Measurements from ENCODE around the gene DAB2IP.
A peak's percentile ranks its signal among the peaks of the same experiment; 100 is the strongest.

DAB2IP gene

DNA sequence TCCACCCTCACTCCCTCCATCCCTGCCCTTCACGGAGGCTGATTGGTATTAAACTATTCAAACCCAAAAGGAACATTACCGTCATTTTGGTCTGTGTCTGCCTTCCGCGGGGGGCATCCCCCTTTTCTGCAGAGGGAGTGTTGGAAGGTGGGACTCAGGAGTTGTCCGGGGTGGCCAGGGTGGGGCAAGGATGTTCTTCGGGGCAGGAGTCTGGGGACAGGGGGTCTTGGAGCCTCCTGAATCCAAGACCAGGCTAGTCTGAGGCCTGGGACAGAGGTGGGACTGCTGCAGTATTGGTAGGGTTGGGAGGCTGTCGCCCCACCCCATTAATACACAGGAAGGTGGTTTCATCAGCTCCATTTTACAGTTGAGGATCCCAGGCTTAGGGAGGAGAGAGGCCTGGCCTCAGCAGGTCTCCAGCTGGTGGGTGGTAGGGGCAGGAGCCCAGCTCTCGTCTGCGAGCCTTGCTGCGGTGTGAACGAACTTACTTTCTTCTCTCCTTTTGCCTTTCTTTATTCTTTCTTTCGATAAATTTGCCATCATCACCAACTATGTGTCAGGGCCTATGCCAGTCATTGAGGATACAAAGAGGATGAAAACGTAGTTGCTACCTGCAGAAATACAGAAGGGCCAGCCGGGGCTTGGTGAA is 33.8 kb downstream of the DAB2IP start:
- no peak for DNase-seq (ENCODE audit: low spot score)

DNA sequence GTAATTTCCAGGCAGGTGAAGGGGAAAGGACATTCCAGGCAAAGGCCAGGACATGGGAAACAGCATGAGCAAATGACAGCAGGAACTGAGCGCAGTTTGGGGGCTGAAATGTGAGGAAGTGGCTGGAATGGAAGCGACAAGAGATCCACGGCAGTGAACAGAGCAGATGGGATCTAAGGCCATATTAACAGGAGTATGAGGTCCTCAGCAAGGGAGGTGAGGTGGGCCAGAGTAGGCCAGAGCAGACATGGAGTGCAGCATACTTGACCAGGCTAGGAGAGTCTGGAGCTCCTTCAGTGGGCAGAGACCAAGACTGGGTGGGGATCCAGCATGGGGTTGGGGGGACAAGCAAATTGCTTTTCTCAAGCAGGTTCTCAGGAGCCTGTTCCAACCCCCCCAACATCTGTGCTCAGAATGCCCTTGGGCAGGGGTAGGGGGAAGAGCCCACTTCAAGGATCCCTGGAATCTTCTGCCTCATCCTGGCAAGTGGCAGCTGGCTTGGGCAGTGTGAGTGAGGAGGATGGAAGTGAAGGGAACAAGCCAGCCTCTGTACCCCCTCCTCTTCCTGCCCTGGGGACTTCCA is 34.5 kb downstream of the DAB2IP start:
- no peak for DNase-seq (ENCODE audit: low spot score)

DNA sequence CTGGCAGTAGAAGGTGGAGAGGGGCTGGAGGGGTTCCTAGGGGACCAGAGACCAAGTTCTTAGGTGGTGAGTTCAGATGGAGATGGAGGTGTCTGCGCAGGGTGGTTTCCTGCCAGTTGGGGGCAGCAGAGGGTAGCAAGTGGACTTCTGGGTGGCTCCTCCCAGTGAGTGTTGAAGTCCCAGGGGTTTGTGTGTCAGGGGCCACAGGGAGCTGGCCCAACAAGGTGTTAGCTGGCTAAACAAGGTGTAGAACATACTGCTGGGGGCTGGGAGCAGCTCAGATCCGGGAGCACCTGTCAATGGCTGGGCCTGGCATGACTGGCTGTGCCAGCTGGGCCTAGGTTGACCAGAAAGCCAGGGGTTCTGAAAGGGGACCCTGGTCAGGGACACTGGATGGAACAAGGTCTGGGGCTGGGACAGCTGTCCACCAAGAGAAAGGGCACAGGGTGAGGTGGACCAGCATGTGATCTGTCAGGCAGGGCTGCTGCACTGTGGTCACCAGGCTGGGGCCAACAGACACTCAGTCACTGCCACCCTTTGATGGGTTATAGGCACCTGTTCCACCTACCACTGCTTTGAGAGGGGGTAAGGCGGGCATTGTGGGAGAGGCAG is 35.6 kb downstream of the DAB2IP start:
- DNase-seq (ENCODE audit: low spot score), result peak; percentile 90

DNA sequence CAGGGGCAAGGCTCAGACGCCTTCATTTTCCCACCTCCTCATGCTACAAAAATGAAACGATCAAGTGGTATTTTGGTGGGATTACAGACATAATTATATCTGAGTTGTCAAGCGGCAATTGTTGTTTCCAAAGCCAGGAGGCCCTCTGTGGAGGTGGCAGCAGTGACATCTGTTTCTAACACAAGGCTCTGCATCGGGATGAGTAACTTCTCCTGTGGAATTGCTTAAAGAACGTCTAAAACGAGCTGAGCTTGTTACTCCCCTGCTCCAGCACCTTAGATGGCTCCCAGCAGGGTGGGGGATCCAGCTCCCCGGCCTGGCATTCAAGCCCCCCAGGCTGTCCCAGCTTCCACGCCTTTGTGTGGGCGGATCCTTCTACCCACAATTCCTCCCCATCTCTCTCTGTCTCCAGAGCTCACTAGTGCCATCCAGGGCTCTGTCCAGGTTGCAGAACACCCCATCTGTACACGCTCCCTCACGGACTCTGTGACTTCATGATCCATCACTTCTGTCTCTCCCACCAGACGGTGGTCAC is 36.8 kb downstream of the DAB2IP start:
- no peak for DNase-seq (ENCODE audit: low spot score)

DNA sequence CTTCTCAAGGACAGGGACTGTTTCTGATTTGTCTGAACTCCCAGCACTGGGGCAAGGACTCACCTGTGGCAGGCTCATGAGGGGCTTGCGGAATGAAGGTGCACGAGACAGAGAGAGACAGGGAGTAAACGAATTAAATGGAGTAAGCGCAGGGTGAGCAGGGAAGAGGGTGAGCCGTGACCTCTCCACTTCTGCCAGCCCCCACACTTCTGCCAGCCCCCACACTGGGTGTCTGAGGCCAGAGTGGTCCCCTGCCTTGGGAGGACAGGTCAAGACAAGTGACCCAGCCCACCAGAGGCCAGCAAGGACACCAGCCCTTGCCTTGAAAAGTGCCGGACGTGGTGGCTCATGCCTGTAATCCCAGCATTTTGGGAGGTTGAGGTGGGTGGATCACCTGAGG is 37.2 kb downstream of the DAB2IP start:
- DNase-seq (ENCODE audit: low spot score), result no peak

DNA sequence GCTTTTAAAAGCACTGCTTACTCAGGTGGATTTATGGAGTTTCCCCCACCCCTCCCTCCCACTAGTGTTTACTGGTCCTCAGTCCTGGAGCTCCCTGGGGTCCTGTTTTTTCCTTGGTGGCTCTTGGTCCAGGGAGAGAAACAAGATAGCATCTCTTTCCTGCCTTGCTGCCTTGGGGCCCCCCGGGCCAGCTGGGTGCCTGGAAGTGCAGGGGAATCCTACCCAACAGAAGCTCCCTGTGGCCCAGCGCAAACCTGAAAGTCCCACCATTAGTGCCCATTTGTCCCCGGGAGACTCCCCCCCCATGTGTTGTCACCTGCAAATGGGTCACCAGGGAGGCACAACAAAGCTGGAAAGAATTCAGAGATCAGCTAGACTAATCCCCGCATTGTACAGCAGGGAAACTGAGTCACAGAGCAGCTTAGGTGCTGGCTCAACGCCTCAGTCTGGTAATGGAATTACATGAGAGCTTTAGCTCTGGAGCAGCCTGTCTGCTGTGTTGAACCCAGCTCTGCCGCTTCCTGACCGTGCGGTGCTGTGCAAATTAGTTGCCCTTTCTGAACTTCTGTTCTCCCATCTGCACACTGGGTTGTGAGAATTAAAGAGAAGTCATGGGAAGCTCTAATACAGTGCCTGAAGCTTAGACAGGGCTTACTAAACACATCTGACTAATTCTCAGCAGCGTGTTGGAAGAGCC is 38.2 kb downstream of the DAB2IP start:
- no peak for DNase-seq (ENCODE audit: low spot score)

DNA sequence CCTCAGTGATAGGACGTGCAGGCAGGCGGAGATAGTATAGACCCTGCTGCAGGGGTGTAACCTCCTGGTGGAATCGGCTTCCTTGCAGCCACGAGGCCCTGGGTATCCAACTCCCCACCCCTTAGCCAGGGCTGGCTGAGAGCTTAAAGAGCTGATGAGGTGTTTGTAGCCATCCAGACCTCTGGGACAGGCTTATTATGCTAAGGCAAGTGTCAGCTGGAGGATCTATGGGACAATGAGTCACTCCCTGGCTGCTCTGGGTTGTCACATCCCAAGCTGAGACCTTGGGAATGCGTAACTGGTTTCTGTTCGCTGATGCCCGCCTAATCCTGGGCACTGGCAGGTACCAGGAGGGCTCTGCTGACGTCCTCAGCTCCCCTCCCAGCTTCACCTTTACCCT is 38.9 kb downstream of the DAB2IP start:
- no peak for DNase-seq (ENCODE audit: low spot score)

DNA sequence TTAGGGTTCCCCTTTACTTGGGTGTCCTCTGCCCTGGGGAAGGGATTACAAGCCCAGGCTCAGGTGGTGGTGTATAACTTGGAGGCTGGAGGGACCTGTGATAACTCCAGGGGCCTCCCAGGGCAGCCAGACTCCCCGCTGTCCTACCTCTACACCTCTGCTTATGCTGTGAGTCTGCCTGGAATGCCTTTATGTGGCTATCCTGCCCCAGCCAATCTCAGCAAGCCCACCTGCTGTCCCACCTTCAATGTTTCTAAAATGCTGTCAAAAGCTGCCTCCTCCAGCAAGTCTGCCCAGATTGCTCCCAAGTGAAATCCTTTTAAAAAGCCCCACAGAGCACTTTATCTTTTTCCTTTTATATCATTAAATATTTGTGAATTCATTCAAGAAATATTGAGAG is 39.3 kb downstream of the DAB2IP start:
- DNase-seq (ENCODE audit: low spot score), result no peak

DNA sequence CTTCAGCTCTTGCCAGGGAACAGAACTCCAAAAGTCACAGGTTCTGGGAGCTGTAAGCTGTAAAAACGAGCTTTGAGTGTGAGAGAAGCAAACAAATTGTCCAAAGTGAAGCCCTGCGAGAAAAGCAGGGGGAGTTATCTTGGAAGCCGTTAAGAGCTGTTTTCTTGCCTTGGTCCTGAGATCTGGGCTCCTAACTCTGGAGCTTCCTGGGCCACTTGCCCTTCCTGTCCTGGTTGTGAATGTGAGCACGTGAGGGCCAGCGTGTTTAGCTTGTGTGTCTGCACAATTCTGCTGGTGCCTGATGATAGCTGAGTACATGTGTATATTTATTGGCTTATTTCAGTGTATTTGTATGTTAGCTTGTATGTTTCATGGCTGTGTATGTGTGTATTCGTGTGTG is 40.5 kb downstream of the DAB2IP start:
- DNase-seq (ENCODE audit: low spot score), result no peak

DNA sequence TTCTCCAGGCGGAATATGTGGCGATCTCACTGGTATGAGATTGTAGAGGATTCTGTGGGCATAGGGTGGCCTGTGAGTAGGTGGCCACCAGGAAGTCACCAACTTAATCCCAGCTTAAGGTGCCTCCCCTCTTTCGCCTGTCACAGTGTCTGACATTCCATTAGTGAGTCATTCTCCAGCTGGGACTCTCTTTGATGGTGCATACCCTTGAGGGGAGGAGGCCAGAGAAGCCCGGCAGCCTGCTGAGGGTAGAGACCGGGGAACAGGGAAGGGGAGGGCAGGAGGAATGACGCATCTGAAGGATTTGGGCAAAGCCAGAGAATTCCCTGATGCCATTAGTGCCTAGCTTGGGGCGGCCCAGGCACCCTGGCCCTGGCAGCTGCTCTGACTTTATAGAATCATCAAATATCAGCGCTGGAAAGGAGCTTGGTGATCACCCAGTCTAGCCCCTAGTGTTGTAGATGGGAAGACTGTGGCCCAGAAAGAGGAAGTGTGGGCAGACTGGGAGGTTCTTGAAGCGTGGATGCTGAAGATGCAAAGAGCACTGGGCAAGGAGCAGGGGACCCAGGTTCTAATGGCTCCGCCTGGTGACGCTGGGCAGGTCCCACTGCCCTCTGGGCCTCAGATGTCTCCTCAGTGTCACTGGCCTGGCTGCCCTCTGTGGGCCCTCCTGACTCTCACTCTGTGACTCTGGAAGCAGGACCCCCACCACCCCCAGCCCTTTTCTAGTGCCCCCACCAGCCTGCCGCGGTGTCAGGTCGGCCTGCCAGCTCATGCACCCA is 41.4 kb downstream of the DAB2IP start:
- DNase-seq (ENCODE audit: low spot score), result peak; percentile 58

DNA sequence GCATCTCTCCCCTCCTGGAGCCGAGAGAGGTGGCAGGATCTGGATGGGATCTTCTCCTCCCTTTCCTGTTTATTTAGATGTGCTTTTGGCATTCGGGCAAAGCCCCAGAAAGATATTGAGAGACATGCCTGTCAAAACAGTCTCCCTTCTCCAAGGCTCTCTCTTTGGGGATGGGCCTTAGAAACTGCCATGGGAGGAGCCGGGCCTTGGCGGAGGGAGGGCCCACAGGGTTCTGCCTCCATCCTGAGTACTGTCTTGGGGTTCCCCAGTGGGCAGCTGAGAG is 41.9 kb downstream of the DAB2IP start:
- DNase-seq (ENCODE audit: low spot score), result no peak

DNA sequence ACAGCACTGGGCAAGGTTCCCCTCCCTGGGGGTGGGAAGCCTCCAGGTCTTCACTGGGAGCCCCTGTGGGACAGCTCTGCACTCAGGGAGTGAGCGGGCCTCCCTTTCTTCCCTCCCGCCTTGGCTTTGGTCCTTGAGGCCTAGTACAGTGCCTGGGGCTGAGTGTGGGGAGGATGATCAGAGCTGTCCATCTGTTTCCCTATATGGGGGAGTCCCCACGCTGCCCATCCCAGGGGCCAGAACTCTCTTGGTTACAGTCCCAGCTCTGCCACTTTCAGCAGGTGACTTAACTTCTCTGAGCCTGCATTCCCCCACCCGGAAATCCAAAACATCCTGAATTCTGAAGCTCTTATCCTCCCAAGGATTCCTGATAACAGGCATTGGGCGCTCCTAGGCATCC is 42.6 kb downstream of the DAB2IP start:
- DNase-seq (ENCODE audit: low spot score), result no peak

DNA sequence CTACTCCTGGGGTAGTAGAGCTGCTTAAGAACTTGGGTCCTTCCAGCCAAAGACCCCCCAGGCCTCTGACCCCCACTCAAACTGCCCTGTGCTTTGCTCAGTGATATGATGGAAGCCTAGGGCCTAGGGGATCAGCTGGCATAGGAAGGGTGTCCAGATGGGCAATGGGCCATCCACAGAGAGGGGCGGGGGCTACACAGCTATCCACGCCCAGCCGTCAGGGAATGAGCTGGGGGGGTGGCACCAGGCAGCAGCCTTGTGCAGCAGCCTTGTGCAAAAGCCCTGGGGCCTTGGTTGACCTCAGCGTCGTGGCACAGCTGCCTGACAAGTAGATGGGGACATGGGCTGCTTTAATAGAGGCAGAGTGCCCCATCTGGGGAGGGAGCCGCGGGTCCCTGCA is 43.2 kb downstream of the DAB2IP start:
- no peak for DNase-seq (ENCODE audit: low spot score)

DNA sequence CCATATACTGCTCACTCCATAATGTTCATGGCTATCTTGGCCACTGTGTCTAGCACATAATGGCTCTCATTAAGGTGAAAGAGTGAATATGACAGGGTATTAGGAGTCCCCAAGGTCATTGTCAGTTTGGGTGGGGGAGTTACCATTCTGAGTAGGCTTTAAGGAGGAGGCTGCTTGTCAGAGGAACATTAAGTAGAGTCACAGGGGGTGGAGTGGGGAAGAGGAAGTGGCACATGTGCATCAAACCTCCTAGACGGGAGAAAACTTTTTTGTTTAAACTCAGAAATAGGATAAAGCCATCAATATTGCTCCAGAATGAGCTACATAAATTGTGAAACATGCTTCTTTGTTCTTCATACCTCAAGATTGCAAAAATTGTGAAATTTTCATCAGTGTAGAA is 45.5 kb downstream of the DAB2IP start:
- DNase-seq (ENCODE audit: low spot score), result no peak

DNA sequence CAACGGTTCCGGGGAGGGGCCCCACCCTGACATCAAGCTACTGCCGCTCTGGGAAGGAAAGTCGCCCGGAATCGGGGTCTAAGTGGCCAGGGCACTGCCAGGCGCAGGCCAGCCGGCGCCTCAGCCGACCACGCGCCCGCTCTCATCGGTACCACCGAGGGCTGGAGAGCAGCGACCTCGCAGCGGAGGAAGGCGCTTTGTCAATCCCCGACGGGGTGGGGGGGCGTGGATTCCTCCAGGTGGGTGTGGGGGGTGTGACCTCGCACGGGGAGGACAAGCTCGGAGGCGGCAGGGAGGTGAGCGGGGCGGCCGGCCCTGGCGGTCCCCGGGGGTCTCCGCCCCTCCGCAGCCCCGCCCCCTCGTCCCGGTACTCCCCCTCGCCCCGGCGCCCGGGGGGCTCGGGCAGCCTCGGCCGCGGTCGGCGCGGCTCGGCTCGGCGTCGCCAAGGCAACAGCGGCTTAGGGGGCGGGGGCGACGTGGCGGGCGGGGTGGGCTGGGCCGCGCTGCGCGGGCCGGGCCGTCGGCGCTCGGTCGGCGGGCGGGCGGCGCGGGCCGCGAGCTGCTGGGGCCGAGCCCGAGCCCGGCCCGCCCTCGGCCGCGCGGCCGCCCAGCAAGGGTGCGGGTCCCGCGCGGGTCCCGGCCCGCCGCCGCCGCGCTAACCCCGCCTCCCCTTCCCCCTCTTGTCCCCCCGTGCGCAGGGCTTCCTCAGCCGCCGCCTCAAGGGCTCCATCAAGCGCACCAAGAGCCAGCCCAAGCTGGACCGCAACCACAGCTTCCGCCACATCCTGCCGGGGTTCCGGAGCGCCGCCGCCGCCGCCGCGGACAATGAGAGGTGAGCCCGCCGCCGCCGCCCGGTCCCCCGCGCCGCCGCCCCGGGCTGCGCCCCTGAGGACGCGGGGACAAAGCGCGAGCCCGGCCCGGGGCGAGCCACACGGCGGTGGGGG is 47.5 kb downstream of the DAB2IP start:
- peak; percentile 90 for DNase-seq (ENCODE audit: low spot score)

DNA sequence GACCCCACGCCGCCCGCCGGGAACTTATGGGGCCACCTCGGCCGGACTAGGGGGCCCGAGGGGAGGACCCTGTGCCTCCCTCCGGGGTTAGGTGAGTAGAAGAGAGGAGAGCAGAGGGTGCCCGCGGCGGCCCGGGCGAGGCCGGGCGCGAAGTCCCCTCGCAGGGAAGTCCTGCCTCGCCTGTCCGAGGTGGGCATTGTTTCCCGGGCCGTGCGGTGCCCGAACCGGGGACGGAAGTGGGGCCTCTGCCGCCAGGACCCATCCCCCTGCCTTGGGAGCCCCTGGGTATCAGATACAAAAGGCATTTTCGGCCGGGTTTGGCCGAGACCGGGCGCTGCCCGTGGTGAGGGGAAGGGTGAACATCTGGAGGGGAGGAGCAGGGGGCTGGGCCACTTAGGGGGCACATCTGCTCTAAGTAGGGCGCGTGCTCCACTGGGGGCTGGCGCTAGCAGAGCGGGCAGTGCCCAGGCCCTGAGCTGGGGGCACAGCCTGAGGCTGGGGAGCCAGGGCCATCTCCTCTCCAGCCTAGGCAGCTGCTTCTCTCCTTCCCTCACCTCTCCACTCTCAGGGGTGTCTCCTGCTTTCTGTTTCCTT is 48.2 kb downstream of the DAB2IP start:
- peak; percentile 49 for DNase-seq (ENCODE audit: low spot score)

DNA sequence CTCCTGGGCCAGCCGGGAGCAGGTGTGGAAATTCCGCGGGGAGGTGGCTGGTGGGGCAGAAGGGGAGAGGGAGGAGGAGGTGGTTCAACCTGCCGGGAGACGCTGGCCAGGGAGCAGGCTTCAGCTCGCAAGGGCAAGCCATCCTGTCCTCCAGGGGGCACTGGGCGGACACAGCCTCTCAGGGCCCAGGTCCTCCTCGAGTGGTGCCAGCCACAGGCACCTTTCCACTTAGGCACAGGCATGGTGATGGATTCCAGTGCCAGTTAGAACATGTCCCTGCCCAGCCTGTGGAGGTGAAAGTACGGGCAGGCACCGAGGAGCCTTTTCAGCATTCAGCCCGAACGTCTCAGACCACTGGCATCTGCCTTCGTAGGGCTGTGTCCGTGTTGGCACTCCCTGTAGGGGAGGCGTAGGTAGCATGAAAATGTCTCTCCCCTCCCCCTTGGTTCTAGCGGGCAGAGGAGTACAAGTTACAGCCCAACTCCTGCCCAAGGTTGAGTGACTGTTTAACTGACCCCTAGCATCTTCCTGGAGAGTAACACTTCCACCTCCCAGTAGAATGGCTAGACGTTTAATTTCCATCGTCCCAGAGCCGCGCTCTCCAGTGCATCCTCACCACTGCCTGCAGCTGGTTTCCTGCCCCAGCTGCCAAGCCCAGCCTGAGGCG is 48.9 kb downstream of the DAB2IP start:
- DNase-seq (ENCODE audit: low spot score), result peak; percentile 78

DNA sequence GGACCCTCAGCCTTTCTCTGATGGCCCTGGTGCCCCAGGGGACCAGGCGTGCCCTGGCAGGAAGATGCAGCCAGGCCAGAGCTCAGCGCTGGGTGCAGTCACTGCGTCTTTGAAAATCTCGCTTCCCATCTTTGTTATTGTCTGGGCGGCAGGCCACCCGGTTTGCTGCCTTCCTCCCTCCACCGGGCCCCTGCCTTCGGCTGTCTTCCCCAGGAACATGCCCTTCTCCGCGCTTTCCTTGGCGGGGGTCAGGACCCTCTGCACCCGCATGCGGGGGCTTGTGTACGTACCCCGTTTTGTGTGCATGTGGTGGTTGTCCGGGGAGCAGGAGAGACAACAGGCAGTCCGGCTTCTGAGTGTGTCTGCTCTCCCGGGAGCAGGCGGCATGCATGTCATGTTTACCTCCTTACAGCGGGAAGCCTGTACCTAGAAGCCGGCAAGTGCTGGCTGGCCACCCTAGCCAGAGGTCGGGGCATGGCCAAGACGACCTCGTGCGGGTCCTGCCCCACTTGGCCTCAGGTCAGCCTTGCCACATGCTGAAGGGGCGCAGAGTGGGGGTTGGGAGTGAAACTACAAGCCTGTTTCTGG is 49.5 kb downstream of the DAB2IP start:
- DNase-seq (ENCODE audit: low spot score), result no peak

DNA sequence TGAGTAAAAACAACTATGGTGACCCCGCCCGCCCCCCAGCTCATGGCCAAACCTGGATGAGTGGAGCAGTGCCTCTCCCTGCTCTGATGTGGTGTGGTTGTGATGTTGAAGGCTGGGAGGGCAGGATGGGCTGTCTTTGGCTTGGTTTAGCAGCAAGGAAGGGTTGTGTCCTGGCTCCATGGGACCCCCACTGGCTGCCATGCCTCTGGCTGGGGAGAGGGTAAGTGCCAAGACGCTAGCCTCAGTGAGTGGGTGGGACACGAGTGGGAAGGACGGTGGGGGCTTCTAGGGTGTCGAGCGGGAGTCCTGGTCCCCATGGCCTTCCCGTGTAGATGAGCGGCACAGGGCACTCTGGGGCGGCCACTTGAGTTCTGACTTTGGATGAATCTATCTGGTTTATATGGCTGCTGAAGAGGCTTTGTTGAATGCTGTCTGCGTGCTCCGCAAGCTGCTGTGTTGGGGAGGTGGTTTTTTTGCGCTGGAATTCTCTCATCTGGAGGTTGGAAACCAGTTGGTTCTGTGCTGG is 50.4 kb downstream of the DAB2IP start:
- DNase-seq (ENCODE audit: low spot score), result no peak
